H1 (cell line): ENCODE measurements around the gene RAB31. TPM values are rescaled to one million over a fixed set of nuclear protein-coding genes. Genes with fewer than 3 reads are reported as not detected.

Experiments
- CHD2 ChIP-seq: IDR thresholded peaks from 2 replicates; pipeline ENCODE4 v1.6.1; 2012; ENCODE audit warnings: low read length, improper control_type of control experiment
- polyA plus RNA-seq, 7 experiments: library from polyadenylated mRNA; depleted of rRNA in 3 of 7; stranded (reverse) in 5 of 7; unstranded in 2 of 7; fragments of >200 nt in 5 of 7; fragments of 200-250 nt in 2 of 7; gene quantifications; 1 replicate in 5 of 7; 2 replicates in 1 of 7; 4 replicates in 1 of 7; pipeline versions ENCODE4 v1.2.1 to v1.2.3, GENCODE V29; 2011 to 2013; ENCODE audit warnings: missing spikeins in 2 of 7, mixed read lengths in 2 of 7
- total RNA-seq: library from RNA; stranded (reverse); fragmentation: NEBNext Ultra II Directional; extraction: Animal tissue kit (Norgen Biotek cat#: 25700); gene quantifications from 2 replicates; pipeline ENCODE4 v1.2.1, GENCODE V29; 2021

RAB31 gene
- total and polyA plus RNA-seq, 2 of the 8 experiments (the other 6 are each of a cell fraction or from before 2014, with no cell fraction given): 15.2 to 40.9 TPM

DNA sequence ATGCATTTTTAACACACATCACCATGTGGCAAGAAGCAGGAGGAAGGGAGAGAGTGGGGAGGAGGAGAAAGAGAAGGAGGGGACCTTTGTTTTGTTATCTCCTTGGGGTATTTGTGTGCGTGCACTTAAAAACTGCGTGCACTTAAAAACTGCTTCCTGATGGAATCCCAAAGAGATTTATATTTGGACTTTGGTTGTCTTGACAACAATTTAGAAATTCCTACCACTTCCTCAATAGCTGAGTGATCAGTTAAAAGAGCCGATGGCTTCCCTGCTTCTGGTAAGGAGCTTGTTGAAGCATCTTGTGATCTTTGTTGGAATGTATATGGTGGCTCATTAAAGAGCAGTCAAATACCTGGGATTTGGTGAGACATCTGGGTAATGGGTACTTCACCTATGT lies 4.5 kb downstream of the RAB31 start (continued):
- TF ChIP-seq CHD2: no peak
- TF ChIP-seq, all 59 proteins: peak for 0
